SK-N-MC (cell line): ENCODE data around the gene CASP3.

ENCODE experiments used
- EZH2 ChIP-seq: fragments of 200-600 bp; sonication (generic); IDR thresholded peaks from one replicate; pipeline ENCODE4 v1.6.1; 2017; ENCODE audit warnings: antibody characterized with exemption
- POLR2AphosphoS5 ChIP-seq: IDR thresholded peaks from 2 replicates; pipeline ENCODE4 v1.6.1; 2012; ENCODE audit warnings: mild to moderate bottlenecking, low read depth, low read length, borderline replicate concordance

GRCh38 chr4:184595430-184595829 is 53.8 kb downstream of the CASP3 start:
- TF ChIP-seq EZH2 (no peak), POLR2AphosphoS5 (no peak)
